Measurements from ENCODE around the gene SRSF11. TPM values are rescaled to one million over a fixed set of nuclear protein-coding genes. Genes with fewer than 3 reads are reported as not detected.
A peak's percentile ranks its signal among the peaks of the same experiment; 100 is the strongest.

The SRSF11 gene
- total and polyA plus RNA-seq, 5 experiments from 2014 or later: 75.7 to 412 (median 94.6) TPM

- peak overlapping the region in 3 of 10 donors; percentile 31 to 63 (median 41) for H3K27ac Mint-ChIP-seq
- ATAC-seq (no peak), DNase-seq (no peak)
- POLR2A ChIA-PET: interaction anchor here (0.7 kb wide), 1 partner anchor 13 kb away, joined by 3 read pairs; no protein-coding TSS in a partner anchor
- H3K27me3 Mint-ChIP-seq: no peaks in the 10 kb centered on the region
- no peaks in the 10 kb centered on the region for H3K9me3 Mint-ChIP-seq
- H3K4me1 Mint-ChIP-seq: peaks cover 0 to 6% (median 2%) of the 10 kb centered on the region in 4 donors
- H3K36me3 Mint-ChIP-seq: peaks cover 0 to 68% (median 9%) of the 10 kb centered on the region in 3 donors
- no peak overlapping the region for H3K4me3 Mint-ChIP-seq
These were observed 57.5 kb downstream of the SRSF11 start for GRCh38 chr1:70278710-70279109.

GRCh38 chr1:70284366-70284765 is 63.2 kb downstream of the SRSF11 start:
- peaks cover 0 to 6% (median 2%) of the 10 kb centered on the region in 4 donors for H3K4me1 Mint-ChIP-seq
- no peak overlapping the region for H3K4me3 Mint-ChIP-seq
- DNase-seq (no peak), ATAC-seq (no peak)
- H3K27ac Mint-ChIP-seq: no peak overlapping the region
- POLR2A ChIA-PET: no interaction called here
- no peaks in the 10 kb centered on the region for H3K9me3 Mint-ChIP-seq
- peaks cover 0 to 65% (median 4%) of the 10 kb centered on the region in 3 donors for H3K36me3 Mint-ChIP-seq
- no peaks in the 10 kb centered on the region for H3K27me3 Mint-ChIP-seq

GRCh38 chr1:70286453-70286852 is 65.3 kb downstream of the SRSF11 start:
- H3K9me3 Mint-ChIP-seq: no peaks in the 10 kb centered on the region
- H3K4me1 Mint-ChIP-seq: peaks cover 0 to 1% (median 0%) of the 10 kb centered on the region in 4 donors
- no peak overlapping the region for H3K4me3 Mint-ChIP-seq
- POLR2A ChIA-PET: no interaction called here
- H3K36me3 Mint-ChIP-seq: peaks cover 0 to 64% (median 9%) of the 10 kb centered on the region in 3 donors
- no peak for ATAC-seq
- H3K27me3 Mint-ChIP-seq: no peaks in the 10 kb centered on the region
- no peak for DNase-seq
- H3K27ac Mint-ChIP-seq: peak overlapping the region in 1 of 10 donors; percentile 24

- Mint-ChIP-seq H3K36me3 (peaks cover 0 to 68% (median 10%) of the 10 kb centered on the region in 3 donors), H3K4me3 (no peak overlapping the region), H3K27me3 (no peaks in the 10 kb centered on the region), H3K27ac (peak overlapping the region in 1 of 10 donors; percentile 69), H3K4me1 (peaks cover 0 to 1% (median under 1%) of the 10 kb centered on the region in 4 donors), H3K9me3 (no peaks in the 10 kb centered on the region)
- DNase-seq (no peak), ATAC-seq (no peak)
- POLR2A ChIA-PET: interaction anchor here (1.1 kb wide), 1 partner anchor 12 kb away, joined by 3 read pairs; no protein-coding TSS in a partner anchor
These were observed 67.0 kb downstream of the SRSF11 start for GRCh38 chr1:70288166-70288565.

- POLR2A ChIA-PET: no interaction called here
- DNase-seq: no peak
- H3K27ac Mint-ChIP-seq: no peak overlapping the region
- no peaks in the 10 kb centered on the region for H3K27me3 Mint-ChIP-seq
- no peak for ATAC-seq
- peaks cover 0 to 4% (median 3%) of the 10 kb centered on the region in 4 donors for H3K4me1 Mint-ChIP-seq
- no peak overlapping the region for H3K4me3 Mint-ChIP-seq
- H3K36me3 Mint-ChIP-seq: peaks cover 0 to 74% (median 14%) of the 10 kb centered on the region in 3 donors
- H3K9me3 Mint-ChIP-seq: no peaks in the 10 kb centered on the region
These were observed 69.0 kb downstream of the SRSF11 start for GRCh38 chr1:70290218-70290617.

- peaks cover 0 to 4% (median 3%) of the 10 kb centered on the region in 4 donors for H3K4me1 Mint-ChIP-seq
- no peaks in the 10 kb centered on the region for H3K9me3 Mint-ChIP-seq
- POLR2A ChIA-PET: no interaction called here
- DNase-seq (no peak), ATAC-seq (no peak)
- H3K4me3 Mint-ChIP-seq: no peak overlapping the region
- H3K27ac Mint-ChIP-seq: peak overlapping the region in 4 of 10 donors; percentile 5 to 77 (median 38)
- peaks cover 0 to 76% (median 22%) of the 10 kb centered on the region in 3 donors for H3K36me3 Mint-ChIP-seq
- H3K27me3 Mint-ChIP-seq: no peaks in the 10 kb centered on the region
These were observed 72.1 kb downstream of the SRSF11 start for GRCh38 chr1:70293186-70293843.

GRCh38 chr1:70295749-70296148 is 74.6 kb downstream of the SRSF11 start:
- Mint-ChIP-seq H3K4me3 (no peak overlapping the region), H3K9me3 (no peaks in the 10 kb centered on the region), H3K4me1 (peaks cover 3 to 14% (median 8%) of the 10 kb centered on the region in 4 donors), H3K36me3 (peaks cover 12 to 75% (median 31%) of the 10 kb centered on the region in 3 donors), H3K27ac (peak overlapping the region in 1 of 10 donors; percentile 11), H3K27me3 (no peaks in the 10 kb centered on the region)
- no peak for DNase-seq
- no peak for ATAC-seq
- POLR2A ChIA-PET: no interaction called here

GRCh38 chr1:70299472-70299871 is 78.3 kb downstream of the SRSF11 start:
- Mint-ChIP-seq H3K27ac (peak overlapping the region in 3 of 10 donors; percentile 6 to 50 (median 22)), H3K36me3 (peaks cover 12 to 70% (median 35%) of the 10 kb centered on the region in 3 donors), H3K4me1 (peaks cover 2 to 14% (median 7%) of the 10 kb centered on the region in 4 donors), H3K4me3 (no peak overlapping the region), H3K27me3 (no peaks in the 10 kb centered on the region), H3K9me3 (no peaks in the 10 kb centered on the region)
- DNase-seq (no peak), ATAC-seq (no peak)
- POLR2A ChIA-PET: no interaction called here

Other genes with a start within 250 kb of the SRSF11 start
- 10 to 100 TPM; 12.7 to 12.9 TPM for gene LRRC40, start 15.8 kb upstream of the SRSF11 start, total RNA-seq
- 1 to 10 TPM; 4.6 to 7.4 (median 5.0) TPM for gene LRRC40, start 15.8 kb upstream of the SRSF11 start, polyA plus RNA-seq
- gene ANKRD13C, start 133.3 kb downstream of the SRSF11 start, total RNA-seq: 10 to 100 TPM; 30.3 to 33.0 TPM
- 10 to 100 TPM in 2 of 3 donors, 1 to 10 TPM in 1; 9.2 to 14.9 (median 10.5) TPM for gene ANKRD13C, start 133.3 kb downstream of the SRSF11 start, polyA plus RNA-seq
- gene CTH, start 189.9 kb downstream of the SRSF11 start, total RNA-seq: 1 to 10 TPM; 4.3 to 4.7 TPM
- 1 to 10 TPM; 2.7 to 4.0 (median 3.1) TPM for gene CTH, start 189.9 kb downstream of the SRSF11 start, polyA plus RNA-seq